ENCODE data around the gene GNA14. TPM values are rescaled to one million over a fixed set of nuclear protein-coding genes. Genes with fewer than 3 reads are reported as not detected.

The GNA14 gene
- total RNA-seq, 4 donors from 2014 or later = 13.9 to 26.3 (median 19.9) TPM

DNA sequence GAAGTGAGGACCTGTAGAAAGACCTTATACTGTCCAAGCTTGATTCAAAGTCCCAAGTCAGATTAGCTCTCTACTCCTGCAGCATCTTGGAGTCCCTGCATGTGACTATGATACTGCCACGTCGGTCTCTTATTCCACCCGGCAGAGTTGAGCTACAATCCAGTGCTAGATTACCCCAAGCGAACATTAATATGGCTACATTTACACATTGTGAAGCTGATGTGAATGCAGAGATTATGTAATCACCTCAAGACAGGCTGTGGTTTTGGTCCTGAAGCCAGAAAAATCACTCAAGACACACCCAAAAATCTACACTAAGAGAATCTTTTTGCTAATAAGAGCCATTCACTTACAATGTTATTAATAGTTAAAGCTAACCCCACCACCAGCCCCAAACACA lies 116.7 kb downstream of the GNA14 start:
- Histone ChIP-seq H3K36me3 (no peaks in the 10 kb centered on the region), H3K27ac (no peak overlapping the region), H3K9me3 (no peaks in the 10 kb centered on the region), H3K27me3 (no peaks in the 10 kb centered on the region), H3K4me3 (replicated peaks in 1 of 3) (no peak overlapping the region), H3K4me1 (peaks cover 7 to 14% of the 10 kb centered on the region in 2 donors)
- TF ChIP-seq, protein P1, sequence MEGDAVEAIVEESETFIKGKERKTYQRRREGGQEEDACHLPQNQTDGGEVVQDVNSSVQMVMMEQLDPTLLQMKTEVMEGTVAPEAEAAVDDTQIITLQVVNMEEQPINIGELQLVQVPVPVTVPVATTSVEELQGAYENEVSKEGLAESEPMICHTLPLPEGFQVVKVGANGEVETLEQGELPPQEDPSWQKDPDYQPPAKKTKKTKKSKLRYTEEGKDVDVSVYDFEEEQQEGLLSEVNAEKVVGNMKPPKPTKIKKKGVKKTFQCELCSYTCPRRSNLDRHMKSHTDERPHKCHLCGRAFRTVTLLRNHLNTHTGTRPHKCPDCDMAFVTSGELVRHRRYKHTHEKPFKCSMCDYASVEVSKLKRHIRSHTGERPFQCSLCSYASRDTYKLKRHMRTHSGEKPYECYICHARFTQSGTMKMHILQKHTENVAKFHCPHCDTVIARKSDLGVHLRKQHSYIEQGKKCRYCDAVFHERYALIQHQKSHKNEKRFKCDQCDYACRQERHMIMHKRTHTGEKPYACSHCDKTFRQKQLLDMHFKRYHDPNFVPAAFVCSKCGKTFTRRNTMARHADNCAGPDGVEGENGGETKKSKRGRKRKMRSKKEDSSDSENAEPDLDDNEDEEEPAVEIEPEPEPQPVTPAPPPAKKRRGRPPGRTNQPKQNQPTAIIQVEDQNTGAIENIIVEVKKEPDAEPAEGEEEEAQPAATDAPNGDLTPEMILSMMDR (IDR thresholded peaks at IDR 0.05) = no peak
- TF ChIP-seq POLR2A (IDR thresholded peaks at IDR 0.05) = no peak
- DNase-seq = no peak
- 96 to 97% methylated on average over 4 of the region's 4 CpGs for WGBS, 2 donors
- intact Hi-C loops (cut with DNase I) = no loop called here

DNA sequence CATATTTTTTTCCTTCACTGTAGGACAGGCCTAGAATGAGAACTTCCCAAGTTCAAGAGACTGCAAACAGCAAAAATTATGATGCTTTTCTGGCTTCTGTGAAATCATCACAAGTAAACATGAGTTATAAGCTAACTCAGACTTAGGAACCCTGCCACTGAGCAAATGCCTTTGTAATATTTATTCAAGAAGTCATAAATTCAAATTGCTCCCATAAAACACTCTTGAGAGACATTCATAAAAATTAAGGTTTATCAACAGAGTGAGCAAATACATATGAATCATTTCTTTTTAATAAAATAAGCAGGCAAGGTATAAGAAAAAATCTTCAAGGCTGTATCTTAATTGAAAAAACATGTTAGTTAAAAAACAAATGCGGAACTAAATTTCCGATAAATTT lies 124.2 kb downstream of the GNA14 start:
- WGBS, 2 donors = 84 to 87% methylated on average over 2 of the region's 2 CpGs
- intact Hi-C loops (cut with DNase I) = no loop called here
- no peak overlapping the region for H3K27ac ChIP-seq
- no peaks in the 10 kb centered on the region for H3K36me3 ChIP-seq
- no peak for DNase-seq
- no peaks in the 10 kb centered on the region for H3K27me3 ChIP-seq
- H3K4me1 ChIP-seq = peaks cover 6 to 7% of the 10 kb centered on the region in 2 donors
- no peak overlapping the region for H3K4me3 ChIP-seq (replicated peaks in 1 of 3)
- no peaks in the 10 kb centered on the region for H3K9me3 ChIP-seq
- TF ChIP-seq, protein P1 (IDR thresholded peaks at IDR 0.05) = no peak
- TF ChIP-seq POLR2A (IDR thresholded peaks at IDR 0.05) = no peak

DNA sequence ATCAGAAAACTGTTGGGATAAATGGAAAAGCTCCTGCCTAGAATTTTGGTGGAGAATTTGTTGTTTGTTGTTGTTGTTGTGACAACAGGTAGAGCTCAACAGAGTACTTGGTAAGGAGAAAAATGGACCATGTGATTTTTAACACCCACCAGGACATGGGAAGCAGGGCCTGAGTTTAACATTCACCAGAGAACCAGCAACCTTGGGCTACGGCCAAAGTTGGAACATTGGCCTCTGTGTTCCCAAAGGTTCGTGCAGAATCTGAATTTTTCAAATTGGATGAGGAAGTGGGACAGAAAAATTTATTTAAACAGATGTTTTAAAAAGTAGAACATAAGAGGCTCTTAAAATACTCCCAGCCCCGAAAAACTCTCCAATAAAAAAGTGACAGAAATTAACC lies 127.0 kb downstream of the GNA14 start:
- peak; percentile 32 to 59 for DNase-seq
- 36 to 46% methylated on average over 3 of the region's 3 CpGs for WGBS, 2 donors
- TF ChIP-seq, protein P1 (IDR thresholded peaks at IDR 0.05) = no peak
- no peak for TF ChIP-seq POLR2A (IDR thresholded peaks at IDR 0.05)
- no peaks in the 10 kb centered on the region for H3K27me3 ChIP-seq
- peaks cover 14 to 27% of the 10 kb centered on the region in 2 donors for H3K4me1 ChIP-seq
- H3K4me3 ChIP-seq (replicated peaks in 1 of 3) = no peak overlapping the region
- H3K36me3 ChIP-seq = no peaks in the 10 kb centered on the region
- intact Hi-C loops (cut with DNase I) = no loop called here
- H3K9me3 ChIP-seq = no peaks in the 10 kb centered on the region
- H3K27ac ChIP-seq = peak overlapping the region; percentile 0 to 20 (median 7)

DNA sequence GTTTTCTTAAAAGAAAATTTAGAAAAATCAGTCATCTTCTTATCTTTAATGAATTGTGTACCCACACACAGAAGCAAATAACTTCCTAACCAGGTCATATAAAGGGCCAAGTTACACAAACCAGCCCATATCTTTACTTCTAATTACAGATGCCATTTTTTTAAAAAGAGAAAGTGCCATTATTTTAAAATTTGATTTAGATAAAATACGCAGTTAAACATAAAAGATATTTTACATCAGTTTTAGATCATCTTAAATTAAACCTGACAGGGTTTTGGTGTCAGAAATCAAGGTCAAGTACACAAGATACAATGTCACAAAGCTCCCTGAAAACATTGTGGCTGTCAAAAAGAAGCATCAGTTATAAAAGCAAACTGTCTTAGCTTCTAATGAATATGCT lies 129.4 kb downstream of the GNA14 start:
- intact Hi-C loops (cut with DNase I) = no loop called here
- no peaks in the 10 kb centered on the region for H3K27me3 ChIP-seq

DNA sequence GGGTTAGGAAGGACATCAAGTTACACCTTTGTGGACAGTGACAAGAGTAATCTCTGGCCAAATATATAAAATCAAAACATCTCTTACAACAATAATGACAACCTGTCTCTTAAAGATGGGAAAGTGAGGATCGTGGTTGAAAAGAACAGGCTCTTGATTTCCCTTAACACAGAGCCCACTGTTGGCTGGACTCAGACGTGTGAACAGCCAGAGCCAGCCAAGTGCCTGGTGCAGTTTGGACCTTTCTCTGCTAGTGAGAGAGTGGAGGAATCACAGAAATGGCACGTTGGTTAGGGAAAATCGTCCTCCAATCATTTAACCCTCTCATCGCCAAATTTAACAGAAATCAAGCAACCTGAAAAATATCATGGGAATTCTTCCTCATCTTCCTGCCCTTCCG lies 131.3 kb downstream of the GNA14 start:
- Histone ChIP-seq H3K36me3 (no peaks in the 10 kb centered on the region), H3K9me3 (no peaks in the 10 kb centered on the region), H3K27ac (peak overlapping the region in 2 of 3 donors; percentile 70 to 81), H3K4me1 (peaks cover 39 to 60% of the 10 kb centered on the region in 2 donors), H3K27me3 (no peaks in the 10 kb centered on the region), H3K4me3 (replicated peaks in 1 of 3) (no peak overlapping the region)
- no peak for DNase-seq
- intact Hi-C loops (cut with DNase I) = no loop called here
- WGBS, 2 donors = 55 to 58% methylated on average over 6 of the region's 6 CpGs
- TF ChIP-seq, protein P1 (IDR thresholded peaks at IDR 0.05) = no peak
- TF ChIP-seq POLR2A (IDR thresholded peaks at IDR 0.05) = no peak

More for the DNA sequence above, 129.4 kb downstream of the GNA14 start:
- Histone ChIP-seq H3K9me3 (no peaks in the 10 kb centered on the region), H3K36me3 (no peaks in the 10 kb centered on the region), H3K4me1 (peaks cover 27 to 47% of the 10 kb centered on the region in 2 donors), H3K27ac (peak overlapping the region in 2 of 3 donors; percentile 39 to 48), H3K4me3 (replicated peaks in 1 of 3) (no peak overlapping the region)
- DNase-seq = no peak
- WGBS, 2 donors = 92 to 96% methylated on average over 1 of the region's 1 CpG
- TF ChIP-seq POLR2A (IDR thresholded peaks at IDR 0.05) = no peak
- TF ChIP-seq, protein P1 (IDR thresholded peaks at IDR 0.05) = no peak

Measured in thyroid gland (tissue), 4 donors.